Kidney tubule cell (primary cell): ENCODE results near the gene DDR2.

Source experiments
- DNase-seq: peaks from one replicate; pipeline ENCODE4 v3.0.0-alpha.2; 2018; ENCODE audit warnings: low spot score

The DDR2 gene

GRCh38 chr1:162629651-162630050, 2.6 kb upstream of the DDR2 start:
- no peak for DNase-seq

DNA sequence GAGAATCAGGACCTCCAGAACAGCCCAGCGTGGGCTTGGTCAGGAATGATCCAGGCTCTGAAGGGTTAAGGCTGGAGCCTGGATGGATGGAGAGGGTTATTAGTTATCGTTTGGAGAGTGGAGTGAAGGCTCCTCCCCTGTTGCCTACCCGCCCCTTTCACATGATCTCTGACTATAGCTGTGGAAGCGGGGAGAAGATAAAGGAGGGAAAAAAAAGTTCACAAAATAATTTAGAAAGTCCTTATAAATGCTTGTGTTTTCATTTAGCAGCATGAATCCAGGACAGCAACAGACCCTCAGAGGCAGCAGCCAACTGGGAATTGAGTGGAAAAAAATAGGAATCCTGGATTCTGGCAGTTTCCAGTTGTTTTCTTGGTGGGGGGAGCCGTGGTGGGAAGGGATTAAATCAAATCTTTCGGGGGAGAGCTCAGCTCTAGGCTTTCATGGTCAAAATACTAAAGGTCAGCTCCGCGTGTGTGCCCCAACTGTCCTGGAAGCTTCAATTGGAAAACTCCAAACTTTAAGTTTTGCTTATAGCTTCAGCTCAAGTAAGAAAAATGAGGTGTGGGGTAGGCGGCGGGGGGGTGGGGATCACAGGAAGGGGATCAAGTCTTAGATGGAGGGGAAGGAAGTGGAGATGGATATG, 595 bp upstream of the DDR2 start:
- DNase-seq: no peak

DNA sequence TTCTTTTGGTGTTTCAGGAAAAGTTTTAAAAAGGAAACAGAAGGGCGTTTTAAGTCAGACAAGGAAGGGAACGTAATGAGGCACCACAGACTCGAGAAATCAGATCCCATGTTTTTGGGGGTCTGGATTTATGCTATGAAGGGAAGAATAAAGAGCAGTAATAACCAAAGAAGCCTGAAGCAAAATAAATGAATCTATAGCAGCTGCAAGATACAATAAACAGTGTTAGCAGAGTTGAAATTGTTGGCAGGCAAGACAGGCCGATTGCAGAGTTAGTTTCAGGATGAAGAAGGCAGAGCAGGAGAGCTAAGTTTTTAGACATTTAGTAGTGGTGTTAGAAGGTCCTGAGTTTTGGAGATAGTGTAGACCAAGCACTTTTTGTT, 425 bp downstream of the DDR2 start:
- DNase-seq: no peak

GRCh38 chr1:162633081-162633762, 958 bp downstream of the DDR2 start:
- no peak for DNase-seq

GRCh38 chr1:162635418-162635817, 3.2 kb downstream of the DDR2 start:
- DNase-seq: no peak

DNA sequence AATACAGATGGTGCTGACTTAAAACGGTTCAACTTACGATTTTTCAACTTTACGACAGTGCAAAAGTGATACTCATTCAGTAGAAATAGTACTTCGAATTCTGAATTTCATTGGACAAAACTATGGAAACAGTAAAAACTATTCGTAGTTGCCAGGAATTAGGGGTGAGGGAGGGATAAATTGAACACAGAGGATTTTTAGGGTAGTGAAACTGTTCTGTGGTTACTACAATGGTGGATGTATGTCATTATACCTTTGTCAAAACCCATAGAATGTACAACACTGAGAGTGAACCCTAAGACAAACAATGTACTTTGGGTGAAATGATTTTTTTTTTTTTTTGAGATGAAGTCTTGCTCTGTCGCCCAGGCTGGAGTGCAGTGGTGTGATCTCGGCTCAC, 7.5 kb downstream of the DDR2 start:
- DNase-seq: no peak

- DNase-seq: no peak
These were observed 8.8 kb downstream of the DDR2 start for GRCh38 chr1:162641114-162641513.

- no peak for DNase-seq
These were observed 12.7 kb downstream of the DDR2 start for GRCh38 chr1:162644986-162645314.

GRCh38 chr1:162645666-162646065, 13.4 kb downstream of the DDR2 start:
- no peak for DNase-seq

DNA sequence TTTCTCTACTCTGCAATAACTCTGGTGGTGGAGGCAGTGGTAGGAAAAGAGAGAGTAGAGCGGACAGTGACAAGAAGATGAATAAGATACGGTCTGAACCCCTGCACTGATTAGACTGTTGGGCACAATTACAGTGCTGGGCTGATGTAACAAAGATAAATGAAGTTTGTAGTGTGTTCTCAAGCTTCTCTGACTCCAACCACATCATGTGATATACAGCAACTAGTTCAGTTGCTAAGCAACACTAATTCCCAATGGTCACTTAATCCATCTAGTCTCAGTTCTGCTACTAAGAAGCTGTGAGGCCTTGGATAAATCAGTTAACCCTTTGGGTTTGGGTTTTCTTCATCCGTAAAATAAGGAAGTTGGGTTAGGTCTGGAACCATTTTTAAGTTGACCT, 17.3 kb downstream of the DDR2 start:
- no peak for DNase-seq

GRCh38 chr1:162654915-162655620, 22.8 kb downstream of the DDR2 start:
- DNase-seq: no peak

GRCh38 chr1:162656266-162656665, 24.0 kb downstream of the DDR2 start:
- no peak for DNase-seq

- DNase-seq: no peak
These were observed 28.3 kb downstream of the DDR2 start for GRCh38 chr1:162660574-162660973.

DNA sequence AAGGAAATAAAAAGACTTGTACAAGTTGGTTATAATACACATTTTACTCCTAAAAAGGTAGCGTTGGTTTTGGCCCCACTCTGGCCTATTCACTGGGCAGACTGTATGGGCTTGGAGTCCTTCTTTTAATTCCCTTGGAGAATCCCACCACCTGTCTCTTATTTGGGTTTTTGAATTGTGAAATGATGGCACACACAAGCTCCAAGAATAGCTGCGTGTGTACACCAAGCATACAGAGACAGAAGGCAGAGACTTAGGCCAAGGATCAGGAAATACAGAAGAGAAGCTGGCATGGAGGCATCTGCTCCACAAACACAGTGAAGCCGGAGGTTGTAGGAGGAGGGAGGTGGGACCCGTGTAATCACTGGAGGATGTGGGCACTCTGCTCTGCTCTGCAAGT, 29.1 kb downstream of the DDR2 start:
- no peak for DNase-seq

GRCh38 chr1:162662013-162662412, 29.7 kb downstream of the DDR2 start:
- DNase-seq: no peak

DNA sequence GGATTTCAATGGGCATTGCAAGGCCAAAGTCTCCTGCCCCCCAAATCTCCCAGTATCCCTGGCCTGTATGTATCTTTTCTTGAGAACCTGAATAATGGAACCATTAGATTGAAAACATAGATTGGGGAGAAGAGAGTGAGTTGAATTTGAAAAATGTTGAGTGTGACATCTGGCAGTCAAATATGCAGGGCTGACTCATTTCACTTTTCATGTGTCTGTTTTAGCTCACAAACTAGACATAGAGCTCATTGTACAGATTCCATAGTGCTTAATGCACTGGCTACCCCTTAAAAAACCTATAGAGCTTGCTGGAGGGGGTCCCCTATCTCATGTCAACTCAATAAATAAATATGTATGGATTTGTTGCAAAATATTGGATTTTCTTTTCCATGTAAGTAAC, 30.8 kb downstream of the DDR2 start:
- DNase-seq: no peak

GRCh38 chr1:162663589-162664106, 31.4 kb downstream of the DDR2 start:
- peak; percentile 34 for DNase-seq

DNA sequence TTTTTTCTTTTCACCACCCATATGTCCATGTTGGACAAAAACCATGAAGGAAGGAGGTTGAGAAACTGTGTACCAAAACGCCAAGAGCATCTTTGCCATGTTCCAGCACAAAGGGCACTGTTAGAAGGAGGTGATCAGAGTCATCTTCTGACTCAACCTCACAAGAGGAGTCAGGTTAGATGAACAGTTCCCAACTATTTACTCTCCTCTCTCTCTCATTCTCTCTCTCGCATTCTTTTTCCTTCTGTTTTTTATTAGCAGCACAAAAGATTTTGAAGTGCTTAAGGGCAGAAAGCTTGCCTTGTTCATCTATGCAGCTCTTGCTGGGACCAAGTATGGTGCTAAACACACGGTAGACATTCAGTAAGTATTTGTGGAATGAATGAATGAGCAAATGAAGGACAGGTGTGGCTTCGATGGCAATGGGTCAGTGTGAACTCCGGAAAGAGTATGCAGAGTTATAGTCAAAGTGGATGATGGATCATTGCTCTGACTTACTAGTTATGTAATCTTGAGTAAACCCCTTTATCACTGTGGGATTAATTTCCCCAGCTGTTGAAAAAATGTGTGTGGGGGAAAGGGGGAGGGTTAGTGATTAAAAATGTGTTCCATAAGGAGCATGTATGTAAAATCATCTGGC, 33.9 kb downstream of the DDR2 start:
- no peak for DNase-seq

DNA sequence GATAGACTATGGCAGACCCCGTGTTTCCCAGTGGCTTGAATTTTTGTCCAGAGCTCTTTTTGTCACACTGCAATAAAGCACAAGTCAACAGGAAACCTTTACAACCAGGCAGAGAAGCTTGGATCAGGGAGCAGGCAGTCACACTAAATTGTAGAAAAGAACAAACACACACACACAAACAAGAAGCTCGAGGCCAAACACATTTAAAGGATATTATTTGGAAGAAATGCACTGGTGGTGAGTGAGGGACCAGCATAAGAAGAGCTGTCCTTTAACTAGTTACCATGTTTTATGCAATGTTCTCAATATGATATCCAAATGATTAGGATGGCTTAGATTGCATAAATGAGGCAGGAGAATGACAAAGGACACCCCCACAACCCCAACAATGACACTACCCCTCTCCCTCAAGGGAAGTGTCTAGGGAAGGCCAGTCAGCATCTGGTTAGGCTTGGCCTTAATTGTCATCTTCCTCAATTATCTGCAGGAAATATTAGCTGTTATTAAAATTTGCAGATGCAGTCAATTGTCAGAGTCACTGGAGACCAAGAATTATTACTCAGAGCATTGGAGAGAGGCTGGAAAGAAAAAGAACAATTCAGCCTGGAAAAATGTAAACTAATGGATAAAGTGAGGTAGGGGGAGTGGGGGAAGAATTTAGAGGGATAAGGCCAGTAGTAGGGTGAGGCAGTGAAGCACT, 35.3 kb downstream of the DDR2 start:
- no peak for DNase-seq

GRCh38 chr1:162670928-162671663, 38.8 kb downstream of the DDR2 start:
- DNase-seq: peak; percentile 36

GRCh38 chr1:162671664-162672410, 39.6 kb downstream of the DDR2 start:
- peak; percentile 62 for DNase-seq
